GM13977 (cell line): ENCODE results near the gene OBSCN.

Source experiments
- DNase-seq: peaks from one replicate; pipeline ENCODE4 v3.0.0; 2012; ENCODE audit warnings: low spot score
- CTCF ChIP-seq: IDR thresholded peaks from 2 replicates; pipeline ENCODE4 v1.5.1; 2012; ENCODE audit warnings: mild to moderate bottlenecking, control low read depth; ENCODE audit not compliant: insufficient read depth; ENCODE audit errors: extremely low read depth, missing control alignments
- in situ Hi-C: fragments of 300-500 bp; cut with MboI; formaldehyde crosslinking; loops from one replicate; pipeline ENCODE4 v1.12.0; 2022; ENCODE audit warnings: low sequenced_read_pairs, low pct_unique_long_range_greater_than_20kb, mixed read lengths, inconsistent platforms; ENCODE audit not compliant: unreplicated experiment

Gene OBSCN

DNA sequence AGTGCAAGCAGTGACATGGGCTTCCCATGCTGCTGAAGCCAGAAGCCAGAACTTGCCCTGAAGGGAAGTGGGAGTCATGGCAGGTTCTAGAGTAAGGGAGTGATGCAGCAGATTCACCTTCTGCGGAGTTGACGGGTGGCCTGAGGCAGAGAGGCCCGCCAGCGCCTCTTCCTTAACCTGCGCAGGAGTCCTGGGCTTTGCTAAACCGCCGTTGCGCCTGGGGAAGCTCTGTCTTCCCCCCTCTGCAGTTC is 67.3 kb downstream of the OBSCN start:
- no peak for DNase-seq
- in situ Hi-C loops: no loop called here
- TF ChIP-seq CTCF: no peak

DNA sequence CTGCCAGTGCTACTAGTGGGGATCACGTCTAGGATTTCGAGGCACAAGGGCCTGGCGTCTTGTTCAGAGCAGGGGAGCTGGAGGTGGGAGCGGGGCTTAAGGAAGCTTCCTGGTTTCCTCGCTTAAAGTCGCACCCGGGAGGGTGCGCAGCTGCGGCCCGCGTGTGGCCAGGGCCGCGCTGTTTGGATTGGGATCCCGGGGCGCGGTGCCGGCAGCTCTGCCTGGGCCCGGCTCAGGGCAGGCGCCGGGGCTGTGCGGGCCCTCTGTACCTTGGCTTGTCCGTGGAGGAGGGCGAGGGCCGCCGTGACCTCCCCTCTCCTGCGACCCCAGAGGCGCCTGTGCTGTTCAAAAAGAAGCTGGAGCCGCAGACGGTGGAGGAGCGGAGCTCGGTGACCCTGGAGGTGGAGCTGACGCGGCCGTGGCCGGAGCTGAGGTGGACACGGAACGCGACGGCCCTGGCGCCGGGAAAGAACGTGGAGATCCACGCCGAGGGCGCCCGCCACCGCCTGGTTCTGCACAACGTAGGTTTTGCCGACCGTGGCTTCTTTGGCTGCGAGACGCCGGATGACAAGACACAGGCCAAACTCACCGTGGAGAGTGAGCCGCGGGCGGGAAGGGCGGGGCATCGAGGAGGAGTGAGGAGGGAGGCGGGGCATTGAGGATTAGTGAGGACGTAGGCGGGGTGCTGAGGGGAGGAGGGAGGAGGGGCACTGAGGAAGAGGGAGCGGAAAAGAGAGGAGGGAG is 67.8 kb downstream of the OBSCN start:
- DNase-seq: peak; percentile 90
- TF ChIP-seq CTCF: no peak
- in situ Hi-C loops: no loop called here

DNA sequence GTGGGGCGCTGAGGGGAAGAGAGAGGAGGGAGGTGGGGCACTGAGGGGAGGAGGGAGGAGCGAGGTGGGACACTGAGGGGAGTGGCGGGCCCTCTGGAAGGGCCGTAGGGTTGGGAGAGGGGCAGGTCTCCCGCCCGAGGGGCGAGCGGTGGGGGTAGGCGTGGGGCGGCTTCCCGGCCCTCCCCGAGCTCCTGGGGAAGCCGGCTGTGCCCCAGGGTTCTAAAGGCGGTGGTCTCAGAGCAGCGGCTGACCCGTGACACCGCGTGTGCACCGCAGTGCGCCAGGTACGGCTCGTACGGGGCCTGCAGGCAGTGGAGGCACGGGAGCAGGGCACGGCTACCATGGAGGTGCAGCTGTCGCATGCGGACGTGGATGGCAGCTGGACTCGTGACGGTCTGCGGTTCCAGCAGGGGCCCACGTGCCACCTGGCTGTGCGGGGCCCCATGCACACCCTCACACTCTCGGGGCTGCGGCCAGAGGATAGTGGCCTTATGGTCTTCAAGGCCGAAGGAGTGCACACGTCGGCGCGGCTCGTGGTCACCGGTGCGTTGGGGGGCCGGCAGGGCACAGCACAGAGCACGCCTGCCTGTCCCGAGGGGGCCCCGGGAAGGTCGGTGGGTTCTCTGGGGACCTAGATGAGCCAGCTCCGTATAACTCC is 68.5 kb downstream of the OBSCN start:
- DNase-seq: no peak

GRCh38 chr1:228276901-228277490 is 69.2 kb downstream of the OBSCN start:
- no peak for TF ChIP-seq CTCF
- DNase-seq: no peak
- in situ Hi-C loops: no loop called here

More for the DNA sequence above, 68.5 kb downstream of the OBSCN start:
- in situ Hi-C loops: no loop called here
- no peak for TF ChIP-seq CTCF

DNA sequence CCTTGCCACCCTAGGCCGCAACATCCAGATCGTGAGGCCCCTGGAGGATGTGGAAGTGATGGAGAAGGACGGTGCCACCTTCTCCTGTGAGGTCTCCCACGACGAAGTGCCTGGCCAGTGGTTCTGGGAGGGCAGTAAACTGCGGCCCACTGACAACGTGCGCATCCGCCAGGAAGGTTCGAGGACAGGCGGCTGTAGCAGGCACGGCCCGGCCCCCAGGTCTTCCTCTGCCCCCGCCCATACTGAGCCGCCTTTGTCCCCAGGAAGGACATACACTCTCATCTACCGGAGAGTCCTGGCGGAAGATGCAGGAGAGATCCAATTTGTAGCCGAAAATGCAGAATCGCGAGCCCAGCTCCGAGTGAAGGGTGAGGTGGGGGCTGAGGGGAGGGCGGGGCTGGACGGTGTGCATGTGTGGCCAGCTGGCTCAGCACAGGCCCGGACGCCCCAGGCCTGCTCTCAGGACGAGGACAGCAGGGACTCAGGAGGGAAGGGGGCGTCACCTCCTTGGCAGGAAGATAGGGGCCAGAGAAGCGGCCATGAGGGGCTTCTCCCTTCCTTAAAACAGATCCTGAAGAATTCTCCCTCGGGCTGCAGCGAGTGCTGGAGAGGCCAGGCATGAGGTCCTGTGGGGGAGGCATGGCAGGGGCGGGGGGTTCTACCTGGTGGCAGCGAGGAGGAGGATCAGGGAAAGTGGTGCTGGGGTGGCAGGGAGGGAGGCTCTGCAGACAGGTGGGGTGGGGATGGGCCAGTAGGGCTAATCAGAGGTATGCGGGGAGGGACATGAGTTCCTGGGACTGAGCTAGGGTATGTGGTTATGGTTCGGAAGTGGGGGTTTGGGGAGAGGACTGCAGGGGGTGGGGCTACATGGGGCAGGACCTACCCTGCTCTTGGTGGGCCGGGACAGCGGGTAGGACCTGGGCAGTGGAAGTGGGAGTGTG is 69.9 kb downstream of the OBSCN start:
- peak; percentile 31 for DNase-seq
- TF ChIP-seq CTCF: no peak
- in situ Hi-C loops: no loop called here

GRCh38 chr1:228278432-228278941 is 70.6 kb downstream of the OBSCN start:
- DNase-seq: no peak
- no peak for TF ChIP-seq CTCF
- in situ Hi-C loops: no loop called here
